Esophagus muscularis mucosa (tissue), 4 donors: ENCODE data around the gene KRT8. TPM values are rescaled to one million over a fixed set of nuclear protein-coding genes. Genes with fewer than 3 reads are reported as not detected.
A peak's percentile ranks its signal among the peaks of the same experiment; 100 is the strongest.

ENCODE experiments used
- DNase-seq: peaks from one replicate; pipeline ENCODE4 v3.0.0-alpha.2; 2017; ENCODE audit errors: extremely low spot score
- H3K27ac ChIP-seq, 4 donors: fragments of 200-600 bp; sonication (generic); replicated peaks in 1 of 4; 1 replicate in 3 of 4; 2 replicates in 1 of 4; pipeline ENCODE4 v1.5.1; 2016 to 2019; ENCODE audit warnings: mild to moderate bottlenecking in 1 of 4
- H3K27me3 ChIP-seq, 4 donors: fragments of 200-600 bp; sonication (generic); one replicate each; pipeline versions ENCODE4 v1.5.1 to v1.6.0; 2016 to 2019
- H3K36me3 ChIP-seq, 4 donors: fragments of 200-600 bp; sonication (generic); one replicate each; pipeline ENCODE4 v1.5.1; 2016 to 2019
- H3K4me1 ChIP-seq, 4 donors: fragments of 200-600 bp; sonication (generic); one replicate each; pipeline ENCODE4 v1.5.1; 2016 to 2019
- H3K4me3 ChIP-seq, 4 donors: fragments of 200-600 bp; sonication (generic); 1 replicate in 2 of 4; 2 replicates in 2 of 4; pipeline ENCODE4 v1.5.1; 2016 to 2019; ENCODE audit warnings: mild to moderate bottlenecking in 4 of 4, moderate library complexity in 1 of 4
- H3K9me3 ChIP-seq, 4 donors: fragments of 200-600 bp; sonication (generic); 1 replicate in 3 of 4; 2 replicates in 1 of 4; pipeline ENCODE4 v1.5.1; 2016 to 2019
- EP300 ChIP-seq: sonication (generic); formaldehyde crosslinking; IDR thresholded peaks from one replicate; pipeline ENCODE4 v1.6.1; 2017; ENCODE audit warnings: antibody characterized with exemption
- POLR2A ChIP-seq: fragments of 450-650 bp; IDR thresholded peaks from one replicate; pipeline ENCODE4 v1.6.1; 2017; ENCODE audit warnings: antibody characterized with exemption, moderate library complexity, mild to moderate bottlenecking, low read depth
- POLR2AphosphoS5 ChIP-seq, 2 donors: sonication (generic); formaldehyde crosslinking; IDR thresholded peaks; one replicate each; pipeline ENCODE4 v1.6.1; 2017; ENCODE audit warnings: antibody characterized with exemption in 2 of 2
- WGBS: methylation state at CpG from one replicate; pipeline ENCODE4 v1.1.5; 2018; 5-methylcytosine and 5-hydroxymethylcytosine counted together
- intact Hi-C: fragments of 100-400 bp; cut with DNase I; formaldehyde crosslinking; loops from one replicate; pipeline ENCODE4 v1.15.1; 2023
- total RNA-seq, 4 donors: library from RNA; depleted of rRNA; stranded (reverse); fragments of >200 nt; gene quantifications; one replicate each; pipeline versions ENCODE4 v1.1.0 to v1.2.1, GENCODE V29; 2016
- TF ChIP-seq, protein P1 (sequence below), 3 experiments: fragments of 200-600 bp in 2 of 3; fragments of 450-650 bp in 1 of 3; sonication (generic) in 2 of 3; IDR thresholded peaks; one replicate each; pipeline ENCODE4 v1.5.1; 2017 to 2019; ENCODE audit warnings: antibody characterized with exemption in 3 of 3, mild to moderate bottlenecking in 2 of 3, moderate library complexity in 1 of 3

KRT8 gene
- total RNA-seq, 4 donors from 2014 or later = 136 to 508 (median 387) TPM

- intact Hi-C loops = no loop called here
- no peak overlapping the region for H3K27ac ChIP-seq
- 88% methylated on average over 3 of the region's 3 CpGs for WGBS
- H3K9me3 ChIP-seq = peaks cover 0 to 7% (median 0%) of the 10 kb centered on the region in 4 donors
- no peaks in the 10 kb centered on the region for H3K4me1 ChIP-seq
- no peak for DNase-seq
- TF ChIP-seq POLR2A = no peak
- TF ChIP-seq POLR2AphosphoS5 (IDR thresholded peaks at IDR 0.05) = no peak
- TF ChIP-seq EP300 = no peak
- TF ChIP-seq, protein P1, sequence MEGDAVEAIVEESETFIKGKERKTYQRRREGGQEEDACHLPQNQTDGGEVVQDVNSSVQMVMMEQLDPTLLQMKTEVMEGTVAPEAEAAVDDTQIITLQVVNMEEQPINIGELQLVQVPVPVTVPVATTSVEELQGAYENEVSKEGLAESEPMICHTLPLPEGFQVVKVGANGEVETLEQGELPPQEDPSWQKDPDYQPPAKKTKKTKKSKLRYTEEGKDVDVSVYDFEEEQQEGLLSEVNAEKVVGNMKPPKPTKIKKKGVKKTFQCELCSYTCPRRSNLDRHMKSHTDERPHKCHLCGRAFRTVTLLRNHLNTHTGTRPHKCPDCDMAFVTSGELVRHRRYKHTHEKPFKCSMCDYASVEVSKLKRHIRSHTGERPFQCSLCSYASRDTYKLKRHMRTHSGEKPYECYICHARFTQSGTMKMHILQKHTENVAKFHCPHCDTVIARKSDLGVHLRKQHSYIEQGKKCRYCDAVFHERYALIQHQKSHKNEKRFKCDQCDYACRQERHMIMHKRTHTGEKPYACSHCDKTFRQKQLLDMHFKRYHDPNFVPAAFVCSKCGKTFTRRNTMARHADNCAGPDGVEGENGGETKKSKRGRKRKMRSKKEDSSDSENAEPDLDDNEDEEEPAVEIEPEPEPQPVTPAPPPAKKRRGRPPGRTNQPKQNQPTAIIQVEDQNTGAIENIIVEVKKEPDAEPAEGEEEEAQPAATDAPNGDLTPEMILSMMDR (IDR thresholded peaks at IDR 0.05) = no peak
- H3K27me3 ChIP-seq = no peaks in the 10 kb centered on the region
- no peak overlapping the region for H3K4me3 ChIP-seq
- no peaks in the 10 kb centered on the region for H3K36me3 ChIP-seq
Observed at GRCh38 chr12:52942901-52943181, 38.0 kb upstream of the KRT8 start.

GRCh38 chr12:52942066-52942900 lies 37.4 kb upstream of the KRT8 start:
- Histone ChIP-seq H3K9me3 (peaks cover 0 to 7% (median 0%) of the 10 kb centered on the region in 4 donors), H3K27ac (no peak overlapping the region), H3K27me3 (no peaks in the 10 kb centered on the region), H3K36me3 (no peaks in the 10 kb centered on the region), H3K4me1 (no peaks in the 10 kb centered on the region), H3K4me3 (no peak overlapping the region)
- TF ChIP-seq, protein P1 (IDR thresholded peaks at IDR 0.05) = no peak
- TF ChIP-seq EP300 = no peak
- intact Hi-C loops = no loop called here
- 90% methylated on average over 11 of the region's 11 CpGs for WGBS
- no peak for DNase-seq

DNA sequence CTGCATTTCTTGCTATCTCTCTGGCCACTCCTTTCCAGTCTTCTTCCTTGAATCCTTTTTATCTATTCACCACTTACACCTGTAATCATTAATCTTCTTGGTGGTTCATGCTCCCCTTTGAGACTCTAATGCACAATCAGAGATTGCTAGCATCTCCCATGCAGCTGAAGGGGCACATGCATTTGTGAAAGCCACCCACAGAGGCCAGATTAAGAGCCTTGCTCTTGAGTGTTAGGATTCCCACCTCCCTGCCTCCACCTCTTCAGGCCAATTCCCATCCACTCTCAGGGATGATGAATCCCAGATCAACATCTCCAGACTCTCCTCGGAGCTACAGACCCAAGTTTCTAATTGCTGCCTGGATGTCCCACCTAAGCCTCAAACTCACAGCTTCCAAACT lies 24.7 kb upstream of the KRT8 start:
- DNase-seq = no peak
- Histone ChIP-seq H3K4me1 (peaks cover 15 to 37% (median 34%) of the 10 kb centered on the region in 4 donors), H3K36me3 (no peaks in the 10 kb centered on the region), H3K27ac (no peak overlapping the region), H3K9me3 (no peaks in the 10 kb centered on the region), H3K27me3 (no peaks in the 10 kb centered on the region), H3K4me3 (no peak overlapping the region)
- TF ChIP-seq POLR2A (no peak), POLR2AphosphoS5 (IDR thresholded peaks at IDR 0.05) (no peak), EP300 (no peak)
- TF ChIP-seq, protein P1 (IDR thresholded peaks at IDR 0.05) = no peak
- intact Hi-C loops = no loop called here
- 22% methylated on average over 1 of the region's 1 CpG for WGBS

GRCh38 chr12:52927964-52928363 lies 23.1 kb upstream of the KRT8 start:
- peak overlapping the region in 3 of 4 donors; percentile 14 to 64 (median 63) for H3K27ac ChIP-seq

More at GRCh38 chr12:52927964-52928363, 23.1 kb upstream of the KRT8 start:
- H3K9me3 ChIP-seq = no peaks in the 10 kb centered on the region
- no peaks in the 10 kb centered on the region for H3K36me3 ChIP-seq
- no peak for DNase-seq
- intact Hi-C loops = no loop called here
- no peak overlapping the region for H3K4me3 ChIP-seq
- WGBS = 93% methylated on average over 4 of the region's 4 CpGs
- H3K27me3 ChIP-seq = no peaks in the 10 kb centered on the region
- TF ChIP-seq, protein P1 (IDR thresholded peaks at IDR 0.05) = no peak
- TF ChIP-seq POLR2A = no peak
- no peak for TF ChIP-seq POLR2AphosphoS5 (IDR thresholded peaks at IDR 0.05)
- no peak for TF ChIP-seq EP300
- H3K4me1 ChIP-seq = peaks cover 15 to 37% (median 34%) of the 10 kb centered on the region in 4 donors
